ENCODE data around the gene GALNT13. TPM values are rescaled to one million over a fixed set of nuclear protein-coding genes. Genes with fewer than 3 reads are reported as not detected.

GALNT13 gene
- total and polyA plus RNA-seq, 2 of the 13 experiments (the other 11 are each of a cell fraction or from before 2014, with no cell fraction given), result 1.3 to 5.0 TPM

DNA sequence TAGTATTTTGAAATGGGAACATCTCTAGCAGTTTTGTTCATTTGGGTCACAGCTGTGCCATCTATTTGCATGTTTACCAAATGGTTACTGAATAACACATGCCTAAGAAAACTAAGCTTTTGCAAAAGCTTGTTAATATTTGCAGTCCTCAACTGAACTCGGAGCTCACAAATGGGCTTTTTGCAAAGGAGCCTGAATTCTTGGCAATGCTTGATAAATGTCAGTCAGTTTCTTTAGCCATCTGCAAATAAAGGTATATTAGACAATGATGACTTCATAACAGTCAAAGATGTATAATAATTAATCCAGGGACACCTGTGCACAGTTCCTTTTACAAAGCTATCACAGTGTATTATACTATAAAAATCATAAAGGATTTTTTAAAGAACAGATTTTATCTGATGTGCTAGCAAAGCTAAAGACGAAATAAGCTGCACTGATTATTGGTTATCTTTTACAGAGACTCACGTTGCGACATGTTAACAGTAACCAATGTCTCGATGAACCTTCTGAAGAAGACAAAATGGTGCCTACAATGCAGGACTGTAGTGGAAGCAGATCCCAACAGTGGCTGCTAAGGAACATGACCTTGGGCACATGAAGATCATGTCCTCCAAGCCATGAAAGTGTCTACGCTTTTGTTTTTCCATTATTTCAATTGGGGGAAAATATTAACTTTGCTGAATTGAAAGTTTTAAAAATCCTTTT, 578.4 kb downstream of the GALNT13 start (continued):
- no peak for TF ChIP-seq ZNF724P (CRISPR knock-in tag; IDR thresholded peaks at IDR 0.05; ENCODE audit: borderline replicate concordance)
- TF ChIP-seq XBP1 (CRISPR knock-in tag; IDR thresholded peaks at IDR 0.05), result no peak
- peak; percentile 88; the same call in 1 of the 2 replicates for TF ChIP-seq ZNF3 (CRISPR knock-in tag; IDR thresholded peaks at IDR 0.05)
- TF ChIP-seq ZSCAN29 (CRISPR knock-in tag; conservative IDR thresholded peaks at IDR 0.05), result no peak
- 0 out of 2 replicates have a peak, but pooled peaks have one; percentile 47 for TF ChIP-seq ZNF205 (CRISPR knock-in tag; IDR thresholded peaks at IDR 0.05)
- no peak for TF ChIP-seq XRCC5 (optimal IDR thresholded peaks at IDR 0.05; ENCODE audit: low read length)
- TF ChIP-seq RORA (CRISPR knock-in tag; IDR thresholded peaks at IDR 0.05), result peak; percentile 62; the same call in 1 of the 2 replicates
- no peak for TF ChIP-seq JUNB (CRISPR knock-in tag; IDR thresholded peaks at IDR 0.05; ENCODE audit: borderline replicate concordance)
- TF ChIP-seq GABPB1 (CRISPR knock-in tag; IDR thresholded peaks at IDR 0.05), result no peak
- no peak for TF ChIP-seq DR1 (CRISPR knock-in tag; IDR thresholded peaks at IDR 0.05)
- TF ChIP-seq, protein P1, sequence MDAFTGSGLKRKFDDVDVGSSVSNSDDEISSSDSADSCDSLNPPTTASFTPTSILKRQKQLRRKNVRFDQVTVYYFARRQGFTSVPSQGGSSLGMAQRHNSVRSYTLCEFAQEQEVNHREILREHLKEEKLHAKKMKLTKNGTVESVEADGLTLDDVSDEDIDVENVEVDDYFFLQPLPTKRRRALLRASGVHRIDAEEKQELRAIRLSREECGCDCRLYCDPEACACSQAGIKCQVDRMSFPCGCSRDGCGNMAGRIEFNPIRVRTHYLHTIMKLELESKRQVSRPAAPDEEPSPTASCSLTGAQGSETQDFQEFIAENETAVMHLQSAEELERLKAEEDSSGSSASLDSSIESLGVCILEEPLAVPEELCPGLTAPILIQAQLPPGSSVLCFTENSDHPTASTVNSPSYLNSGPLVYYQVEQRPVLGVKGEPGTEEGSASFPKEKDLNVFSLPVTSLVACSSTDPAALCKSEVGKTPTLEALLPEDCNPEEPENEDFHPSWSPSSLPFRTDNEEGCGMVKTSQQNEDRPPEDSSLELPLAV (CRISPR knock-in tag; conservative IDR thresholded peaks at IDR 0.05; ENCODE audit: low read depth), result no peak
- no peak for TF ChIP-seq SPEN (CRISPR knock-in tag; IDR thresholded peaks at IDR 0.05; ENCODE audit: low read depth)
- TF ChIP-seq ONECUT2 (CRISPR knock-in tag; IDR thresholded peaks at IDR 0.05), result no peak
- no peak for TF ChIP-seq ZNF883 (CRISPR knock-in tag; IDR thresholded peaks at IDR 0.05; ENCODE audit: not compliant biosample characterization)
- TF ChIP-seq TCF12 (IDR thresholded peaks at IDR 0.05), result no peak
- peak; percentile 87; the same call in 1 of the 2 replicates for TF ChIP-seq TCF12 (CRISPR knock-in tag; IDR thresholded peaks at IDR 0.05)
- TF ChIP-seq, protein P2, sequence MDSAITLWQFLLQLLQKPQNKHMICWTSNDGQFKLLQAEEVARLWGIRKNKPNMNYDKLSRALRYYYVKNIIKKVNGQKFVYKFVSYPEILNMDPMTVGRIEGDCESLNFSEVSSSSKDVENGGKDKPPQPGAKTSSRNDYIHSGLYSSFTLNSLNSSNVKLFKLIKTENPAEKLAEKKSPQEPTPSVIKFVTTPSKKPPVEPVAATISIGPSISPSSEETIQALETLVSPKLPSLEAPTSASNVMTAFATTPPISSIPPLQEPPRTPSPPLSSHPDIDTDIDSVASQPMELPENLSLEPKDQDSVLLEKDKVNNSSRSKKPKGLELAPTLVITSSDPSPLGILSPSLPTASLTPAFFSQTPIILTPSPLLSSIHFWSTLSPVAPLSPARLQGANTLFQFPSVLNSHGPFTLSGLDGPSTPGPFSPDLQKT (CRISPR knock-in tag; IDR thresholded peaks at IDR 0.05; ENCODE audit: borderline replicate concordance), result no peak
- TF ChIP-seq ARID2 (CRISPR knock-in tag; IDR thresholded peaks at IDR 0.05; ENCODE audit: borderline replicate concordance), result no peak
- no peak for TF ChIP-seq POLR2AphosphoS5 (IDR thresholded peaks at IDR 0.05; ENCODE audit: low read depth, low read length)
- TF ChIP-seq TBL1XR1 (IDR thresholded peaks at IDR 0.05; ENCODE audit: borderline replicate concordance, low read length, partially characterized antibody), result no peak
- TF ChIP-seq NR2F2 (IDR thresholded peaks at IDR 0.05; ENCODE audit: borderline replicate concordance, low read depth), result peak; percentile 62; the same call in 1 of the 2 replicates
- no peak; the same call in 1 of the 2 replicates for TF ChIP-seq ZSCAN9 (CRISPR knock-in tag; IDR thresholded peaks at IDR 0.05; ENCODE audit: borderline replicate concordance)
- no peak for TF ChIP-seq MTF1 (CRISPR knock-in tag; IDR thresholded peaks at IDR 0.05)
- TF ChIP-seq, protein P3, sequence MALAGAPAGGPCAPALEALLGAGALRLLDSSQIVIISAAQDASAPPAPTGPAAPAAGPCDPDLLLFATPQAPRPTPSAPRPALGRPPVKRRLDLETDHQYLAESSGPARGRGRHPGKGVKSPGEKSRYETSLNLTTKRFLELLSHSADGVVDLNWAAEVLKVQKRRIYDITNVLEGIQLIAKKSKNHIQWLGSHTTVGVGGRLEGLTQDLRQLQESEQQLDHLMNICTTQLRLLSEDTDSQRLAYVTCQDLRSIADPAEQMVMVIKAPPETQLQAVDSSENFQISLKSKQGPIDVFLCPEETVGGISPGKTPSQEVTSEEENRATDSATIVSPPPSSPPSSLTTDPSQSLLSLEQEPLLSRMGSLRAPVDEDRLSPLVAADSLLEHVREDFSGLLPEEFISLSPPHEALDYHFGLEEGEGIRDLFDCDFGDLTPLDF (CRISPR knock-in tag; IDR thresholded peaks at IDR 0.05), result no peak
- TF ChIP-seq CHCHD3 (CRISPR knock-in tag; IDR thresholded peaks at IDR 0.05), result no peak
- TF ChIP-seq TAF1 (CRISPR knock-in tag; IDR thresholded peaks at IDR 0.05), result no peak
- TF ChIP-seq TEAD3 (CRISPR knock-in tag; optimal IDR thresholded peaks at IDR 0.05; ENCODE audit: borderline replicate concordance), result peak; percentile 79
- TF ChIP-seq ZNF589 (CRISPR knock-in tag; conservative IDR thresholded peaks at IDR 0.05), result no peak
- TF ChIP-seq MATR3 (CRISPR knock-in tag; IDR thresholded peaks at IDR 0.05), result no peak
- no peak for TF ChIP-seq POLR2AphosphoS2 (IDR thresholded peaks at IDR 0.05; ENCODE audit: low read depth, low read length)
